HG02884 (cell line): Measurements from ENCODE around the gene KCNMB2.

Source experiments
- ATAC-seq: cut with Tn5 transposase; IDR thresholded peaks from one replicate; pipeline ENCODE4 v1.9.1; 2021; ENCODE audit warnings: mild to moderate bottlenecking, moderate library complexity; ENCODE audit not compliant: unreplicated experiment

Gene KCNMB2

DNA sequence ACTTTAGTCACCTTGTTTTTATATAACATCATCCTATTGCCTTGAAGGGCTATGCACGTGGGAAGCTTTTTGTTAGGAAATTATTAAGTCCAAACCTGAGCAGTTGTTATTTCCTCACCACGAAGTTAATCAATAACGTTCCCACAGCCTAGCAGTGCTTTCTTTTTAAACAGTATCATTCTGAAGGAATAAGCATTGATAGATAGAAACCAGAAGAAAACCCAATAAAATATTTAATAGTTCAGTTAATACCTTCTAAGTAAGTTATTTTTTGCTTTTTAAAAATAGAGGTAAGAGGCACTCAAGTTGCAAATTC is 149.3 kb downstream of the KCNMB2 start:
- no peak for ATAC-seq

DNA sequence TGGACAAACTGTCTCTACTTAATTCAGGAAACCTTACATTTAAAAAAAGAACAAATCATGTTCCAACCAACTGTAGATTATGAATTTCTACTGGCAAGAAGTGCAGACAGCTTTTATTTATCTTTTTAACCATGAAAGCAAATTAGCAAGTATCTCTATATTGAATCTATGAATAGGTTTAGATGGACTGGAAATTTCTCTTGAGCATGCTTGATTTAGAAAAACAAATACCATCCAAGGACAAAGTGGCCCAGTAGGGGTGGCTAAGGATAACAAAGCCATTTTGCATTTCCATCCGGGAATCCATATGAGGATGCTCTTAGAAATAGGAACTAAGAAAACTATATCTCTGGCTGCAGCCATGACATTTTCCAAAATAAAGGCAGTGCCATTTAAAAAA is 150.6 kb downstream of the KCNMB2 start:
- no peak for ATAC-seq

DNA sequence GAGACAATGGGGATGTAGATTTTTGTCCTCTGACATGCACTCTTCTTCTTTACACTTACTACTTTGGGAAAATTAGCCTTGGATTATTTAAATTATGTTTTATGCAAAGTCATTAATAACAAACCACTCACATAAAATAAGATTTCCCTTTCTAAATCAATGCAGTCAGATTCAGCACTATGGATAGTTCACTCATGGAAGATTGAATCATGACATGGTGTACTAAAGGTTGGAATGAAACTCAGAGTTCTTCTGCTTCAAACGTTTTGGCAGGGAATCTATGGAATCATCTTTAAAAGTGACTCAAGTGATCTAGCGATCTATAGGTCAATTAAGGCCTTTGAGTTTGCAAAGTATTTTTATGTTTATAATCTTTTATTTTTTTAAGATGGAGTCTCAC is 154.3 kb downstream of the KCNMB2 start:
- no peak for ATAC-seq

DNA sequence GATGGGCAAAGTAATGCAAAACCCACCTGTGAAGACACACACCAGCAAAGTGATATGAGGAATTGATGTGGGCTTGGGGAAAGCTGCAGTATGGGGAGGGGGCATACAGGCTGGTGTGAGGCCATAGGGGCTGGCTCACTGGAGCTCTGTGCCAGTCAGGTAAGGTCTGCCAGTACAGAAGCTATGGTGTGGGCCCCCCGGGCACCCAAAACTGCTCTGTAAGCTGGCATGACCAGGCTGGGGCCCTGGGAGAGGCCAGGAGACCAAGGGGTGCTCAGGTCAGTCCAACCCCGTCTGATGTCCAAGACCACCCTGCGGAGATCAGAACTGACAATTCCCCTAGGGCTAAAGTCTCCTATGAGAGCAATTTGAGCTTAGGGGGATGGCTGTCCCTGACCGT is 163.1 kb downstream of the KCNMB2 start:
- ATAC-seq, result no peak

DNA sequence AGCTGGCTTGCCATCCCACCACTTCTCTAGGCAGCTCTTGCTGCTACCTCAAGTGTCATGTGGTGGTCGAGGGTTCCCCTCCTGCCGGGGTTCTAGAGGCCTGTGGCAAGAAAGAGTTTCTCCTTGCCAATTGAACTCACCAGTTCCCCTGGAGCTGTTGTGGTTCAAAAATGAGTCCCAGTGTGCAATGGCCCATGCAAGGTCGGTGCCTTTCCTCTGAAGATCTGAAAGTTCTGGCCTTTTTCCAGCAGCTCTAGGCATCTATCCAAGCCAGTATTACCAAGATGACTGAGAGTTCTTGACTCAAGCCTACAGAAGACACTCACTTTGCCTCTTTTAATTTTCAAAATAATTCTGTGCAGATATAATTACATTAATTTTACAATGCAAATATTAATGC is 163.6 kb downstream of the KCNMB2 start:
- ATAC-seq, result no peak

DNA sequence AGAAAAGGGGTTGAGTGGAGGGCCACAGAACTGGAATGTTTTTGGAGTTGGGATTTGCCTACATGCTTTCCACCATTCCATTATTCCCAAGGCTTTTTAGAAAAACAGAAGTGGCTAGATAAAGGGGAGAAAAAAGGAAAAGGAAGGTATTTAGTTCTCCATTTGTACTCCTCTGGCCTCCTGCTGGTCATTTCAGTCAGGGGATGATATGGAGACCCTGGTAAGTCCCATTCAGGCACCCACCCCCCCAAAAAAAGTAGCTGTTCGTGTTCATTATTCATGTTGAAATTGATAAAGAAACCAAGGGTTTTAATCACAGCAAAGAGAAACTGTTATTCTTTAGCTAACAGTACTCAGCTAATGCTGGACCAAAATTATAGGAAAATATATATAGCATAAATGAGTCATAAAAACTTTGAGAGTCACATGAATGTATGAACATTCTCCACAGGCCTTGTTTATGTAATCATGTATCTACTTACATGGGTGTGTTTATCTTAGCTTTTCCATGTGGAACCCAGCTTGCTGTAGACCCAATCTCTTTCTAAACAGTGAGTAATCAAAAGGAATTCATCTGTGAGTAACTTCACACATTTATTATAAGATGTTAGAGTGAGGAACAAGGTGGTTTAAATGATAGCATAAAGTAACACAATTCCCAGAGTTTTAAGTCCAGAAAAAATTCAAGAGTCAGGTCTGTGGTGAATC is 167.2 kb downstream of the KCNMB2 start:
- ATAC-seq, result no peak

DNA sequence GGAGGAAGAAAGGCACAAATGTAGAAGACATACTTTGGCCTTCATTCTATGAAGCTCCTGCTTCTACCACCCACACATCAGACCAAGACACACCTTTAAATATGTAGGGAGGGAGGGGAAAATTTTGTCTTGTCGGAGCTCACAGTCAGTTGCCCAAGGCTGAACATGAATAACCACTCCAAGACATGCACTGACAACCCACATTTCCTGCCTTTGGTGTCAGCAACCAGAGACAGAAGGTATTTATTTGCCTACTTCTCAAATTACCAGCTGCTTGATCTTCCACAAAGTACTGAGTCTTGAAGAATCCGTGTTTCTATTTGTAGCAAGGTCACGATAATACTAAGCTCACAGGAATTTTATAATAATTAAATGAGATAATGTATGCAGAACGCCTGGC is 169.7 kb downstream of the KCNMB2 start:
- ATAC-seq, result no peak

DNA sequence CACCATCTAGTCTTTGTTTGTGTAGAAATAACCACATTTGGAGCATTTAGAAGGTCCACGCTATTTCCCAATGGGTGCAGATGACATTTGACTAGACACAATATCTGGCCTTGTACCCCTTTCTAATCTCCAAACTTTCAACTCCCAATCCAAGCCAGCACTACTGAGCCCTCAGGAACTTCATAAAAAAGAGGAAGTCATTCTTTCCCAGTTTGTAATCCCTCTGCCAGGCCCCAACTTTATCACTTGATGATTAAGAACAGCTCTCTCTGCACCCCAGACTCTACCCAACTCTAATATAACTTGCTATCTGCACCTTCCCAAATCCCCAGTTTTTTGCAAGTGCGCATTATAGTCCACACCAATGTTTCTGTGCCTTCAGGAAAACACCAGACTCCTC is 170.2 kb downstream of the KCNMB2 start:
- no peak for ATAC-seq

DNA sequence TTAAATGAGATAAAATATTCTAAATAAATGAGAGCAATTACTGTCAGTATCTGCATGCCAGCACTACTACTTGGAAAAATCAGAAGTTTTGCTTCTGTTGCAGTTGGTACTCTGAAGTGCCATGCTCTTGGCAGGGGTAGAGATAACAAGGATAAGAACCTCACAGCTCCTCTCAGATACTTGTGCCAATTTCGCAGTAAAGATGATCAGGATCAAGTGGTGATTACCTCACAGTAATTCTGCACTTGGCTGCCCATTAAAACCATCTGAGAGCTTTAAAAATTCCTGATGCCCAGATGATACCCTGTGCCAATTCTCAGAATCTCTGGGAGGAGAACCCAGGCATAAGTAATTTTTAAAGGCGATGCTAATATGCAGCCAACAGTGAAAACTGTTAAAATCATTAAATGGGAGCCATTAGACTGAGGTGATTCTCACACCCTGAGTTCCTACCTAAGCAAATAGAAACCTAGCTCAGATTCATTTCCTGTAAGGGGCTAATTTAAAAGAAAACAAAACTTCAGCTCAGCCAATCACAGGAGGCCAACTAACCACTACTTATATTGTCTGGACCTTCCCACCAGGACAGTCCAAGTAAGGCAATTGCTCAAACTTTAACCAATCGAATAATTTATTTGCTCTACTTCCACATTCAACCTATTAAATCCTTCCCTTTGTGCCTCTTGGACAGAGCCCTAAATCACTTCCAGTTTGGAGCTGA is 171.2 kb downstream of the KCNMB2 start:
- no peak for ATAC-seq

DNA sequence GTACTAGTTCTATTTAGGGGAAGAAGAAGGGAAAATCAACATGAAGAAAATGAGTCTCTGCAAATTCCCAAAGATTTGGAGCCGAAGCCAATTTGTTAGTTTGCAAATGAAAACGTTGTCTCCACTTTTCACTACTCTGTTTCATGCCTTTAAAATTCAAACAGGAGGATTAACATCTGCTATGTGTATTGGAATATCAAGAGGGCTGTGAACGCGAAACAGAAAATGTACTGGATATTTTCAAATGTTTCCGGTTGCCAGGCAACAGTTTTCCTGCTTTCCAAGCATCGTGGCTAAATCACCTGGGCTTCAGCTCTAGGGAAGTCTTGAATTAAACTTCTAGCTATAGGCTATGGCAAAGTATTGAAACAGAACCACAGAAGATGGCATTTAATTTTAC is 172.8 kb downstream of the KCNMB2 start:
- no peak for ATAC-seq

DNA sequence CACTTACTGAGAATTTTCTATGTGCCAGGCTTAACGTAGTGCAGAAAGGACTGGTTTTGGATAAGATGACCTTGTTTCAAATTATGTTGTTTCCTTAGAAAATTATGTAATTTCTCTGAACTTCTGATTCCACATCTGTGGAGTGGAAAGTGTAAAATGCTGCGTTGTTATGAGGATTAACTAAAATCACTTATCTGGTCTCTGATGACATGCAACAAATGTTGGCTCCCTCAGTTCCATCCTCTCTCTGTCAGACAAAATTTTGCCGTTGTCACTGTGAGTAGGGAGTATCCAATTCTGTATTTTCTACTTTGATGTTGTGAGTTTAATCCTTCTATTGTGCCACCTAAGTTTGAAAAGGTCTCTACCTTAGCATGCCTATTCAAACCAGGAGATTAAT is 175.5 kb downstream of the KCNMB2 start:
- no peak for ATAC-seq

DNA sequence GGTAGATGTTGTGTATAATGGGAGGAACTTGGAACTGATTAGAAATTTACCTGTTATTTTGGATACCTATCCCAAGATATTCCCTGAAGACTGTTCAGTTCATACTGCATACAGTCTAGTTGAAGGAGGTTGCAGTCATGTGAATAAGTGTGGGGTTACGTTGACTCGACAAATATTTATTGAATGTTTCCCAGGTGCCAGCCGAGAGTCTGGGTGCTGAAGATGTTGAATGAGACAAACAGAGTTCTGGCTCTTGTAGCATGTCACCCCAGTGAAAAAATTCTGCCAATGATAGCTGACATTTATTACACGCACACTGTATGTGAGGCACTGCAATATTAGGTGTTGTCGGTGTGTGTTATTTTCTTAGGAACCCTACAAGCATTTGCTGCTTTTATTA is 176.0 kb downstream of the KCNMB2 start:
- ATAC-seq, result no peak

DNA sequence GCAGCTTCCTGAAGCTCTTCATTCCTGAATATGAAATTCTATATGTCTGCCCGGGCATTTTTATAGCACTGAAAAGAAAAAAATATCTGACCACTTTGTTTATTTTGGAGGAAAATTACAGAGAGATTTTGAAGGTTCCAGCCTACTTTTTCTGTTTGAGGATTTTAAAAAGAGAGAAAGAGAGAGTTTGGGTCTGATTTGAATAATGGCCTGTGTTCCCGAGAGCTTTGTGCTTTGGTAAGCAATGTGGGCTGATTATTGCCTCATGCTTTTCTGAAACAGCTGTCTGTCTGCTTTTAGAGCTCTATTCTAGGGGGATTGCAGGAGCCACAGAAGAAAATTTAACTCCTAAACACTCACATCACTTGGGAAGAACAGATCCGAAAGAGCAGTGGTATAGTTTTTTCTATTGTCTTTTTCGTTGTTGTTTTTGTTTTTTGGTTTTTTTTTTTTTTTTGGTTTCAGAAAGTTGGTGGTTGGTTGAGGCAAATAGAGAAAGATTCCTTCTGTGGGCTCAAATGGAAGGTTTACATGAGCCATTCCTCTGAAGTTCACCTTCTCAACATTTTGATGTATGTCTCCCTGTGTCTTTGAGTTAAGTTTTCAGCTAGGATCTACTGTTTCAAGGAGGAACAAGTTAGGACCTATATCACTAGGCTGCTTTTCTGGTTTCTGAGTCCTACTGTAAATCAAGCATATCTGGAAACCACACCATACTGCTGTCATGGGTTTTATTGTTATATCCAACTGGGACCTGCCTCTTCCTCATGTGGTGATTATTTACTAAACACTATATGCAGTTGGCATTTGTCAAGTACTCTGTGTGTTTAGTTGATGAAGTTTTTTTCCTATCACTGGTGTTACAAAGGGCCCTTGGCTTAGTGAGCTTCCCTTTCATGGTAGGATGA is 178.9 kb downstream of the KCNMB2 start:
- no peak for ATAC-seq

DNA sequence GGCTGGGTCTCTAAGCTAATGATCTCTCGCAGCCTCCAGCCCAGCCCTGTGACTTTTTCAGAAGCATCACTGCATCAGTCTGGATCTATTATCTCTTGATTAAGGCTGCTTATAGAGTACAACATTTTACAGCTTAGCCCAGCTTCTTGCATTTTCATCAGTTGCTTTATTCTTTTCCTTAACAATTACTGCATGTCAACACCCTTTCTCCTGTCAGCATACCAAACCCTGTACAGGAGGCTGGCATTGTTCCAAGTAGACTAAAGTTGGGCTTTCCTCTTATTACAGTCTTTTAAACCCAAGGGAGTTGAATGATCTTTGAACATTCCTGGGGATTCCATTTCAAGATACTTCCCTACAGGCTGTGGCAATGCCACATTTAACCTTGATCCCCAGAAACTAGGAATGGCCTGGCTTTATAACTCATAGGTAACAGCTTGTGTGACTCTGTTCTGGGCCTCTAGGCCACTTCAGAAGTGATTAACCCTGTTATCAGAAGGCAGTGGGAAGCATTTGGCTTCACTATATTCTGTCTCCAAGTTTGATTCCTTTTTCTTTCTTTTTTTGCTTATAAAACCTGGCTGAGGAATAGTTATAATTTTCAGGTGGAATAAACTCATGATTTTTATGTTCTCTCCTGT is 182.9 kb downstream of the KCNMB2 start:
- no peak for ATAC-seq

DNA sequence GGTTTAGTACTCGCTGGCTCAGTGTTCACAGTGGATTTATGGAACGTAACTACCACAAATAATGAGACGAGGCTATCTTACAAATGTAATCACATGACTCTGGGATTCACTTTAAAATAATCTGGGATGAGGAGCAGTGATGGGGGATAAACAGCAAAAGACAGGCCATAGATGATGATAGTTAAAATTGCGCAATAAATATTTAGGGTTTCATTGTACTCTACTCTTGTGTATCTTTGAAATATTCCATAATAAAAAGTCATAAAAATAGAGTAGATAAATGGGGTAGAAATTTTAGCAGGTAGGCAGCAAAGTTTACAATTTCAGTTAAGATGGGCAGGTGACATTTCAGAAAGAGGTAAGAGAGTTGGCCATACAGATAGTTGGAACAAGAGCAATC is 196.6 kb downstream of the KCNMB2 start:
- no peak for ATAC-seq

DNA sequence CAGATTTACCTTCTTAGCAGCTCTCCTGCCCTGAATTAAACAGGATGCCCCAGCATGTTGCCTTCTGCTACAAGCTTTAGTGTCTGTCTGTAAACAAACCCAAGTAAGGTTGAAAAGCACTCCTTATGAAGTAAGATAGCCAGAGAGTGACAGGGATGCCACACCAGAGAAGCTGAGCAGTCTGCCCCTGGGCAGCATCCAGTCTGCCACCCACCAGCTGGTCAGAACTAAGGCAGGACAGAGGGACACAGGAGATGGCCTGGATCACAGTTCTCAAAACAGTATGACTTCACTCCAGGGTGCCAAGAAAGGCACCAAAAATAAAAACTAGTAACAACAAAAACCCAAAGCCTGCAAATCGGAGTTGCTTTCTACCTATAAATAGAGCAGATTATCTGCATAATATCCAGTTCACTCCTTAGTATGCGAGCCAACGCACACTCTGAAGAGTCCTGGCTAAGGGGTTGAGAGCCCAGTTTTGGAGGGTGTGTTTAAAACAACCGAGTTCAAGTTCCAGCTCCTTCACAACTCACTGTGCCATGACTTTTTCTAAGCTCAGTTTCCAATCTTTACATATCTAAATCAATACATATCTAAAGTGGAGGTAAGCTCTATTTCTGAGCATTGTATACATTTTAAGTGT is 198.9 kb downstream of the KCNMB2 start:
- ATAC-seq, result no peak

DNA sequence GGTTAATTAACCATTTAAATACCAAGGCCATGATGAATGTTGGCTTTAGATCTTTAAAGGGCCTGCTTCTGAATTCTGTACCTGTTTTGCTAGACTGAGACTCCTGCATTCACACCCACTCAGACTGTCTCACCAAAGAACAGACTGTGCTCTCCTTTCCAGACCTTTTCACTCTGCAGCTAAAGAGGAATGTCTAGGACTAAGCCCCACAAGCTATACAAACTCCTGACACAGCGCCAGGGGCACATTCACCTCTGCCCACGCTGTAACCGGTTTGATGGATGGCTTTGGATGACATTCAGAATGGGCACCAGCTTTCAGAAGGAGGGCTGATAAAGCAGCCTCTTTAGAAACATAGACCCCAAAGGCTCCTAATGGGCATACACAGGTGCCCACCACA is 200.1 kb downstream of the KCNMB2 start:
- no peak for ATAC-seq

DNA sequence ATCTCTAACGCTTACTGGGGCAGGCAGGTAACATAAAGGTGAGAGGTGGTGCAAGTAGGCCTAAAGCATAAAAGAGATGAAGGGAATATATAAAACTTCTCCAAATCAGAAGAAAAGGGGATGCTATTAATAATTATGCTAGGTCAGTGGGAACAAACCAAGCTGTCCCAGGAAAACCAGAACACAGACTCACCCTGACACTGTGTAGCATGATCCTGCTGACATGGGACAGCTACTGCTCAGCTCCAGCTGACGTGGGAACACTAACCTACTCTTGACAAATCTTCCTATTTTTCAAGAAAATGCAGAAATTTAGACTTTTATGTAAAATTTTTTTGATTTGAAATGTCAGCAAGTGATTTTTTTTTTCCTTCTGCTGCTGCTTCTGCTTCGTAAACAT is 203.5 kb downstream of the KCNMB2 start:
- ATAC-seq, result no peak

DNA sequence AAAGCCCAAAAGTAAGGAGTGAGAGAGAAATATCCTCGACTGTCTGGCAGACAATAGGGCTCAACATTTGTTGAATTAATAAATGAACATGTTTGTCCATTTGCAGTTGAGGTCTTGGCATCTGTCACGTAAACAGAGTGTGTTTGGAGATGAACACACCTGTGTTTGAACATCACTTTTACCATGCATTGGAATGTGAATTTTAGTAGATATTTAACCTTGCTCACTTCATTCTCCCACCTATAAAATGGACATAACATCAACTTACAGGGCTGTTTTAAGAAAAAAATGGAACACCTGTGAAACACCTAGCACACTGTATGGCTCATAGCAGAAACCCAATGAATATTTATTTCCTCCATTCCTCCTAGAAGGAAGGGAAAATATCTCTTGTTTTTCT is 204.8 kb downstream of the KCNMB2 start:
- ATAC-seq, result no peak

DNA sequence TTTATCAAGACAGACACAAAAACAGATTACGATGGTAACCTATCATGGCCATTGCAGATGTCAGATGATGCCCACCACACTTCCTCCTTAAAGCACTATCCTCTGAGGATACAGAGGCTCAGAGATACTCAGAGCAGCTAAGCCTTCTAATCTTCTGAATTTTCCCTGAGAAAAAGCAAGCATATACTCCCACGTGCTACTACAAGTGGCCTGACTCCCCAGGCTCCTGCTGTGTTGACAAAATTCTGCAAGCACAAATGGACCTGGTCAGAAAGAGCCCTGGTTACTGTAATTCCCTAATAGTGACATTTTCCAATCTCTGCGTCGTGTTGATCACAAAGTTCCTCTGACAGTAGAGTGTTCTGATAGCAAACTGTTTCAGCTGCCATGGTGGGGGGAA is 207.1 kb downstream of the KCNMB2 start:
- ATAC-seq, result no peak
